ENCODE results near the gene ENPP1. TPM values are rescaled to one million over a fixed set of nuclear protein-coding genes. Genes with fewer than 3 reads are reported as not detected.

The ENPP1 gene
- polyA plus RNA-seq, 1 of the 3 experiments (the other 2 are of a cell fraction) = not detected

GRCh38 chr6:131851049-131851769 lies 43.4 kb downstream of the ENPP1 start:
- 8% methylated on average over 8 of the region's 8 CpGs for WGBS (ENCODE audit: low lambda C conversion rate)
- H3K27me3 ChIP-seq (ENCODE audit: insufficient read depth) = peaks cover 19% of the 10 kb centered on the region; the same call in 1 of the 2 replicates
- ChIA-PET POLR2A (no interaction called here), CTCF (no interaction called here)
- H3K9me3 ChIP-seq = no peaks in the 10 kb centered on the region
- H3F3A ChIP-seq (replicated peaks; ENCODE audit: insufficient read depth) = no peaks in the 10 kb centered on the region
- H3K9me2 ChIP-seq = no peaks in the 10 kb centered on the region
- no peak for DNase-seq
- no peaks in the 10 kb centered on the region for H3K36me3 ChIP-seq (replicated peaks in 1 of 2; ENCODE audit: control insufficient read depth in 1 of 2, insufficient read depth in 2 of 2, low read length in 1 of 2)
- no peak overlapping the region for H3K4me3 ChIP-seq (ENCODE audit: low read depth in 2 of 2, low read length in 1 of 2)
- H4K20me1 ChIP-seq (ENCODE audit: insufficient read depth) = no peaks in the 10 kb centered on the region
- no peak overlapping the region for H2AFZ ChIP-seq (ENCODE audit: low read depth)
- H3K4me2 ChIP-seq = no peak overlapping the region
- no peak for TF ChIP-seq POLR2AphosphoS5 (IDR thresholded peaks at IDR 0.05; ENCODE audit: low read depth, low read length)
- no peak for TF ChIP-seq RXRA (IDR thresholded peaks at IDR 0.05; ENCODE audit: borderline replicate concordance, low read depth)
- TF ChIP-seq NRF1 (IDR thresholded peaks at IDR 0.05; ENCODE audit: low read depth, low read length) = no peak
- no peak for TF ChIP-seq SMC3 (IDR thresholded peaks at IDR 0.05; ENCODE audit: low read depth, low read length)
- no peak for TF ChIP-seq REST (IDR thresholded peaks at IDR 0.05; ENCODE audit: low read depth, low read length)
- TF ChIP-seq, protein P1, sequence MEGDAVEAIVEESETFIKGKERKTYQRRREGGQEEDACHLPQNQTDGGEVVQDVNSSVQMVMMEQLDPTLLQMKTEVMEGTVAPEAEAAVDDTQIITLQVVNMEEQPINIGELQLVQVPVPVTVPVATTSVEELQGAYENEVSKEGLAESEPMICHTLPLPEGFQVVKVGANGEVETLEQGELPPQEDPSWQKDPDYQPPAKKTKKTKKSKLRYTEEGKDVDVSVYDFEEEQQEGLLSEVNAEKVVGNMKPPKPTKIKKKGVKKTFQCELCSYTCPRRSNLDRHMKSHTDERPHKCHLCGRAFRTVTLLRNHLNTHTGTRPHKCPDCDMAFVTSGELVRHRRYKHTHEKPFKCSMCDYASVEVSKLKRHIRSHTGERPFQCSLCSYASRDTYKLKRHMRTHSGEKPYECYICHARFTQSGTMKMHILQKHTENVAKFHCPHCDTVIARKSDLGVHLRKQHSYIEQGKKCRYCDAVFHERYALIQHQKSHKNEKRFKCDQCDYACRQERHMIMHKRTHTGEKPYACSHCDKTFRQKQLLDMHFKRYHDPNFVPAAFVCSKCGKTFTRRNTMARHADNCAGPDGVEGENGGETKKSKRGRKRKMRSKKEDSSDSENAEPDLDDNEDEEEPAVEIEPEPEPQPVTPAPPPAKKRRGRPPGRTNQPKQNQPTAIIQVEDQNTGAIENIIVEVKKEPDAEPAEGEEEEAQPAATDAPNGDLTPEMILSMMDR (IDR thresholded peaks at IDR 0.05) = no peak
- TF ChIP-seq, protein P2, sequence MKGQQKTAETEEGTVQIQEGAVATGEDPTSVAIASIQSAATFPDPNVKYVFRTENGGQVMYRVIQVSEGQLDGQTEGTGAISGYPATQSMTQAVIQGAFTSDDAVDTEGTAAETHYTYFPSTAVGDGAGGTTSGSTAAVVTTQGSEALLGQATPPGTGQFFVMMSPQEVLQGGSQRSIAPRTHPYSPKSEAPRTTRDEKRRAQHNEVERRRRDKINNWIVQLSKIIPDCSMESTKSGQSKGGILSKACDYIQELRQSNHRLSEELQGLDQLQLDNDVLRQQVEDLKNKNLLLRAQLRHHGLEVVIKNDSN (IDR thresholded peaks at IDR 0.05; ENCODE audit: borderline replicate concordance, low read depth) = no peak
- no peak for TF ChIP-seq SIN3A (IDR thresholded peaks at IDR 0.05; ENCODE audit: borderline replicate concordance, low read depth, low read length)
- TF ChIP-seq RFX5 (IDR thresholded peaks at IDR 0.05; ENCODE audit: low read length) = no peak
- no peak for TF ChIP-seq CHD2 (IDR thresholded peaks at IDR 0.05; ENCODE audit: low read length, partially characterized antibody)
- no peak for TF ChIP-seq JUND (IDR thresholded peaks at IDR 0.05)
- no peak for TF ChIP-seq FOXJ3 (CRISPR knock-in tag; IDR thresholded peaks at IDR 0.05)
- TF ChIP-seq EP300 (IDR thresholded peaks at IDR 0.05; ENCODE audit: borderline replicate concordance in 1 of 2, low read depth in 1 of 2, low read length in 1 of 2) = no peak
- TF ChIP-seq YY1 (IDR thresholded peaks at IDR 0.05; ENCODE audit: low read depth) = no peak
- no peak for TF ChIP-seq TEAD4 (IDR thresholded peaks at IDR 0.05; ENCODE audit: borderline replicate concordance, insufficient read depth)
- TF ChIP-seq ZBTB33 (IDR thresholded peaks at IDR 0.05; ENCODE audit: borderline replicate concordance, low read depth) = no peak
- TF ChIP-seq, protein P3, sequence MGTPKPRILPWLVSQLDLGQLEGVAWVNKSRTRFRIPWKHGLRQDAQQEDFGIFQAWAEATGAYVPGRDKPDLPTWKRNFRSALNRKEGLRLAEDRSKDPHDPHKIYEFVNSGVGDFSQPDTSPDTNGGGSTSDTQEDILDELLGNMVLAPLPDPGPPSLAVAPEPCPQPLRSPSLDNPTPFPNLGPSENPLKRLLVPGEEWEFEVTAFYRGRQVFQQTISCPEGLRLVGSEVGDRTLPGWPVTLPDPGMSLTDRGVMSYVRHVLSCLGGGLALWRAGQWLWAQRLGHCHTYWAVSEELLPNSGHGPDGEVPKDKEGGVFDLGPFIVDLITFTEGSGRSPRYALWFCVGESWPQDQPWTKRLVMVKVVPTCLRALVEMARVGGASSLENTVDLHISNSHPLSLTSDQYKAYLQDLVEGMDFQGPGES (IDR thresholded peaks at IDR 0.05; ENCODE audit: low read depth, low read length) = no peak
- no peak for TF ChIP-seq MAX (IDR thresholded peaks at IDR 0.05; ENCODE audit: low read depth)
- no peak for TF ChIP-seq GABPA (IDR thresholded peaks at IDR 0.05; ENCODE audit: low read depth)
- no peak overlapping the region for H3K27ac ChIP-seq (ENCODE audit: low read depth in 2 of 2, low read length in 1 of 2)
- H3K9ac ChIP-seq = no peak overlapping the region
- no peaks in the 10 kb centered on the region for H3K4me1 ChIP-seq (ENCODE audit: control insufficient read depth in 1 of 2, insufficient read depth in 2 of 2, low read depth in 1 of 2, low read length in 1 of 2)
- no peaks in the 10 kb centered on the region for H3K79me2 ChIP-seq (ENCODE audit: insufficient read depth)

All from SK-N-SH (cell line).